H1 (cell line): ENCODE data around the gene L3MBTL4. TPM values are rescaled to one million over a fixed set of nuclear protein-coding genes. Genes with fewer than 3 reads are reported as not detected.

Experiments used
- CTCF ChIA-PET: fragments of 300-600 bp; sonication (Branson Sonifier 250); formaldehyde crosslinking; loops from one replicate; lab custom pipeline; 2021; ENCODE audit not compliant: partially characterized antibody; lab: Charles Lee
- POLR2A ChIA-PET: fragments of 300-600 bp; sonication (Branson Sonifier 250); formaldehyde crosslinking; loops from one replicate; lab custom pipeline; 2021; ENCODE audit warnings: inconsistent platforms; ENCODE audit not compliant: partially characterized antibody; lab: Charles Lee
- DNase-seq, 2 experiments: peaks; one replicate each; pipeline versions ENCODE4 v3.0.0 to v3.0.0-alpha.2; 2010 to 2022; ENCODE audit warnings: low spot score in 2 of 2, low read depth in 1 of 2, mixed read lengths in 1 of 2
- FAIRE-seq: peaks from 2 replicates; lab custom pipeline; 2011; peaks lifted over from hg19 to GRCh38; lab: Jason Lieb, UNC
- H2AFZ ChIP-seq: 2 replicates; pipeline ENCODE4 v1.8.1; 2012; ENCODE audit warnings: low read length, inconsistent platforms
- H2AK5ac ChIP-seq: 2 replicates; pipeline ENCODE4 v1.6.1; 2013; ENCODE audit warnings: low read depth, low read length
- H2BK120ac ChIP-seq: replicated peaks from 2 replicates; pipeline ENCODE3; 2013; ENCODE audit warnings: low read depth, low read length, inconsistent platforms
- H2BK12ac ChIP-seq: 2 replicates; pipeline ENCODE4 v1.6.1; 2013; ENCODE audit warnings: low read depth, low read length
- H2BK15ac ChIP-seq: 2 replicates; pipeline ENCODE4 v1.6.1; 2013; ENCODE audit warnings: low read length
- H2BK20ac ChIP-seq: 2 replicates; pipeline ENCODE4 v1.6.1; 2013; ENCODE audit warnings: low read length
- H2BK5ac ChIP-seq: 2 replicates; pipeline ENCODE4 v1.6.1; 2013; ENCODE audit warnings: low read depth, low read length
- H3K14ac ChIP-seq: 2 replicates; pipeline ENCODE4 v1.6.1; 2013; ENCODE audit warnings: inconsistent platforms; ENCODE audit not compliant: insufficient read length
- H3K18ac ChIP-seq: 2 replicates; pipeline ENCODE4 v1.6.1; 2013; ENCODE audit warnings: low read length; ENCODE audit errors: extremely low read depth
- H3K23ac ChIP-seq: 2 replicates; pipeline ENCODE4 v1.6.1; 2013; ENCODE audit warnings: inconsistent platforms; ENCODE audit not compliant: insufficient read length
- H3K23me2 ChIP-seq: 2 replicates; pipeline ENCODE4 v1.6.1; 2013; ENCODE audit warnings: low read depth, low read length
- H3K27ac ChIP-seq: 2 replicates; pipeline ENCODE4 v1.6.1; 2011; ENCODE audit warnings: low read depth, low read length, inconsistent platforms
- H3K27me3 ChIP-seq, 4 experiments: replicated peaks in 1 of 4; 1 replicate in 1 of 4; 2 replicates in 3 of 4; pipeline versions ENCODE4 v1.6.1 to v1.8.1; 2011 to 2013; ENCODE audit warnings: low read length in 3 of 4, mild to moderate bottlenecking in 3 of 4, inconsistent platforms in 2 of 4, mixed read lengths in 2 of 4, moderate library complexity in 1 of 4; ENCODE audit not compliant: control insufficient read depth in 3 of 4, insufficient read depth in 3 of 4; ENCODE audit errors: extremely low read depth in 1 of 4
- H3K36me3 ChIP-seq, 4 experiments: 2 replicates each; pipeline versions ENCODE4 v1.6.1 to v1.8.1; 2011 to 2013; ENCODE audit warnings: mild to moderate bottlenecking in 4 of 4, low read length in 3 of 4, moderate library complexity in 2 of 4, control low read depth in 1 of 4, inconsistent platforms in 1 of 4; ENCODE audit not compliant: insufficient read depth in 4 of 4, control insufficient read depth in 2 of 4
- H3K4ac ChIP-seq: replicated peaks from 2 replicates; pipeline ENCODE3; 2013; ENCODE audit warnings: low read length, low read depth, mixed read lengths, inconsistent platforms; ENCODE audit not compliant: insufficient read length
- H3K4me1 ChIP-seq, 4 experiments: replicated peaks in 1 of 4; 1 replicate in 1 of 4; 2 replicates in 3 of 4; pipeline versions ENCODE4 v1.6.1 to v1.8.1; 2011 to 2013; ENCODE audit warnings: low read length in 3 of 4, inconsistent platforms in 2 of 4, mixed read lengths in 1 of 4; ENCODE audit not compliant: insufficient read depth in 4 of 4, control insufficient read depth in 3 of 4
- H3K4me2 ChIP-seq, 2 experiments: 2 replicates each; pipeline versions ENCODE4 v1.6.1 to v1.8.1; 2011 to 2013; ENCODE audit warnings: low read depth in 2 of 2, low read length in 2 of 2, control low read depth in 1 of 2, inconsistent platforms in 1 of 2, mild to moderate bottlenecking in 1 of 2; ENCODE audit not compliant: insufficient read depth in 1 of 2
- H3K4me3 ChIP-seq, 4 experiments: fragments of 200-600, 300-600 bp in 1 of 4; sonication (generic), shearing (Covaris generic), sonication (Bioruptor Twin) in 1 of 4; 2 replicates each; pipeline versions ENCODE4 v1.5.1 to v1.8.1; 2011 to 2016; ENCODE audit warnings: low read length in 4 of 4, low read depth in 3 of 4, control low read depth in 2 of 4, inconsistent platforms in 2 of 4, mild to moderate bottlenecking in 2 of 4, mixed read lengths in 1 of 4, moderate library complexity in 1 of 4; ENCODE audit not compliant: insufficient read depth in 2 of 4; ENCODE audit errors: extremely low read depth in 1 of 4
- H3K56ac ChIP-seq: replicated peaks from 2 replicates; pipeline ENCODE3; 2013; ENCODE audit warnings: low read depth, mild to moderate bottlenecking, mixed read lengths, low read length, inconsistent platforms; ENCODE audit not compliant: insufficient read length
- H3K79me1 ChIP-seq: 2 replicates; pipeline ENCODE4 v1.6.1; 2013; ENCODE audit warnings: low read depth, low read length, control low read depth
- H3K79me2 ChIP-seq, 2 experiments: 2 replicates each; pipeline versions ENCODE4 v1.6.1 to v1.8.1; 2012 to 2013; ENCODE audit warnings: low read length in 2 of 2, mild to moderate bottlenecking in 2 of 2, inconsistent platforms in 1 of 2; ENCODE audit not compliant: insufficient read depth in 2 of 2, control insufficient read depth in 1 of 2
- H3K9ac ChIP-seq, 4 experiments: replicated peaks in 1 of 4; 1 replicate in 1 of 4; 2 replicates in 3 of 4; pipeline versions ENCODE4 v1.6.1 to v1.8.1; 2011 to 2013; ENCODE audit warnings: low read depth in 3 of 4, low read length in 3 of 4, control low read depth in 2 of 4, mild to moderate bottlenecking in 2 of 4, moderate library complexity in 2 of 4, inconsistent platforms in 1 of 4; ENCODE audit errors: extremely low read depth in 1 of 4
- H3K9me3 ChIP-seq, 2 experiments: 2 replicates each; pipeline versions ENCODE4 v1.6.1 to v1.8.1; 2012 to 2013; ENCODE audit warnings: mild to moderate bottlenecking in 2 of 2, moderate library complexity in 2 of 2, control low read depth in 1 of 2, inconsistent platforms in 1 of 2, low read depth in 1 of 2, low read length in 1 of 2, mixed read lengths in 1 of 2; ENCODE audit not compliant: insufficient read depth in 2 of 2
- H4K20me1 ChIP-seq, 2 experiments: replicated peaks in 1 of 2; 2 replicates each; pipeline versions ENCODE3 to v1.8.1; 2011 to 2013; ENCODE audit warnings: inconsistent platforms in 2 of 2, low read length in 2 of 2, mild to moderate bottlenecking in 1 of 2; ENCODE audit not compliant: insufficient read depth in 2 of 2, control insufficient read depth in 1 of 2
- H4K5ac ChIP-seq: 2 replicates; pipeline ENCODE4 v1.6.1; 2013; ENCODE audit warnings: low read length, low read depth, mixed read lengths, inconsistent platforms; ENCODE audit not compliant: insufficient read length
- H4K8ac ChIP-seq: 2 replicates; pipeline ENCODE4 v1.8.0; 2013; ENCODE audit warnings: mild to moderate bottlenecking, moderate library complexity, low read length, inconsistent platforms; ENCODE audit not compliant: insufficient read depth; ENCODE audit errors: extremely low read depth
- H4K91ac ChIP-seq: replicated peaks from 2 replicates; pipeline ENCODE3; 2013; ENCODE audit warnings: low read length, mixed read lengths, inconsistent platforms; ENCODE audit not compliant: insufficient read length
- BRCA1 ChIP-seq: IDR thresholded peaks from 2 replicates; pipeline ENCODE4 v1.6.1; 2012; ENCODE audit warnings: low read depth, low read length, improper control_type of control experiment
- WGBS, 2 experiments: shearing (Covaris generic) in 1 of 2; methylation state at CpG; one replicate each; pipeline versions ENCODE4 v1.1.6 to v1.1.7; 2013 to 2015; ENCODE audit warnings: low lambda C conversion rate in 2 of 2, mixed read lengths in 2 of 2, inconsistent platforms in 1 of 2, low coverage in 1 of 2, missing lambda C conversion rate in 1 of 2; ENCODE audit not compliant: insufficient replicate concordance in 2 of 2, insufficient coverage in 1 of 2, insufficient read length in 1 of 2; ENCODE audit errors: extremely low coverage in 1 of 2, missing lambda C conversion rate in 1 of 2; 5-methylcytosine and 5-hydroxymethylcytosine counted together
- polyA plus RNA-seq, 7 experiments: library from polyadenylated mRNA; depleted of rRNA in 3 of 7; stranded (reverse) in 5 of 7; unstranded in 2 of 7; fragments of >200 nt in 5 of 7; fragments of 200-250 nt in 2 of 7; gene quantifications; 1 replicate in 5 of 7; 2 replicates in 1 of 7; 4 replicates in 1 of 7; pipeline versions ENCODE4 v1.2.1 to v1.2.3, GENCODE V29; 2011 to 2013; ENCODE audit warnings: missing spikeins in 2 of 7, mixed read lengths in 2 of 7
- total RNA-seq: library from RNA; stranded (reverse); fragmentation: NEBNext Ultra II Directional; extraction: Animal tissue kit (Norgen Biotek cat#: 25700); gene quantifications from 2 replicates; pipeline ENCODE4 v1.2.1, GENCODE V29; 2021

The L3MBTL4 gene
- total and polyA plus RNA-seq, 2 of the 8 experiments (the other 6 are each of a cell fraction or from before 2014, with no cell fraction given), result 1.0 to 2.1 TPM

DNA sequence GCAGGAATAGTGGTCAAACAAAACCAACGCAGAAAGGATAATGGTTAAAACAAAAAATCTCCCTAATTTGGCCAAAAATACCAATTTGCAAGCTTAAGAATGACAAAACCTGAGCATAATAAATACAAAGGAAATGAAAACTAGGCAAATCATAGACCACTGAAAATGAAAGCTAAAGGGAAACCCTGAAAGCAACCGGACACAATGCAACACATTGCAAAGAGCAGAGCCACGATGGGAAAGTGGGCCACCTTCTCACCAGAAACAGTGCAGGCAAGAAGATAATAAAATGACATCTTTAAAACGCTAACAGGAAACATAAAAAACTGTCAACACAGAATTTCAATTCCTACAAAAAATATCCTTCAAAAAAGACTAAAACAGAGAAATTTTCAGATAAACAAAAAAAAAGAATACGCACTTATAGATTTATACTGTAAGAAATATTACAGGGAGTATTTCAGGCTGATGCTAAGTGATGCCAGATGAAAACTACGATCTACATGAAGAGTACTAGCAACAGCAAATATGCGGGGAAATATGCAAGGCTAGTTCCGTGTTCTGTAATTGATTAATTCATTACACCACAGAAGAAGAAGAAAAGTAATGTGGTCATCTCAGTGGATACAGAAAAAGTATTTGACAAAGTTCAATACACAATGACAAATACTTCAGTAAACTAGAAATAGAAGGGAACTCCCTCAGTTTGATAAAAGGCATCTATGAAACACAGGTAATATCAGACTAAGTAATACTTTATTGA lies 239.5 kb downstream of the L3MBTL4 start:
- no peak overlapping the region for H2AK5ac ChIP-seq
- H4K8ac ChIP-seq, result no peak overlapping the region
- 89% methylated on average over 8 of the region's 8 CpGs; no CpG with 5 or more reads in 1 of the 2 experiments for WGBS, 2 experiments
- no peak overlapping the region for H3K27ac ChIP-seq
- no peak overlapping the region for H2BK120ac ChIP-seq
- H3K4me3 ChIP-seq, result no peak overlapping the region
- ChIA-PET POLR2A (no interaction called here), CTCF (no interaction called here)
- FAIRE-seq (no peak), DNase-seq (no peak)
- H2BK15ac ChIP-seq, result no peak overlapping the region
- no peak overlapping the region for H2AFZ ChIP-seq
- no peak overlapping the region for H3K4ac ChIP-seq
- H3K23ac ChIP-seq, result no peak overlapping the region
- no peak overlapping the region for H3K14ac ChIP-seq
- no peaks in the 10 kb centered on the region for H3K23me2 ChIP-seq
- H3K9me3 ChIP-seq, result no peaks in the 10 kb centered on the region
- H4K20me1 ChIP-seq, result no peaks in the 10 kb centered on the region
- no peak overlapping the region for H2BK12ac ChIP-seq
- H3K56ac ChIP-seq, result no peak overlapping the region
- no peaks in the 10 kb centered on the region for H3K36me3 ChIP-seq
- no peak overlapping the region for H2BK5ac ChIP-seq
- H4K5ac ChIP-seq, result no peak overlapping the region
- H3K9ac ChIP-seq, result no peak overlapping the region
- H3K4me2 ChIP-seq, result no peak overlapping the region
- H3K4me1 ChIP-seq, result no peaks in the 10 kb centered on the region
- H3K18ac ChIP-seq, result no peak overlapping the region
- H2BK20ac ChIP-seq, result no peak overlapping the region
- H3K79me1 ChIP-seq, result no peaks in the 10 kb centered on the region
- no peaks in the 10 kb centered on the region for H3K79me2 ChIP-seq
- H3K27me3 ChIP-seq, result no peaks in the 10 kb centered on the region
- no peak overlapping the region for H4K91ac ChIP-seq
- TF ChIP-seq BRCA1, result no peak
